D721Med (cell line): Measurements from ENCODE around the gene VAV3.

Experiments used
- DNase-seq: peaks from one replicate; pipeline ENCODE4 v3.0.0; 2011; ENCODE audit warnings: low spot score; ENCODE audit not compliant: insufficient read length
- FAIRE-seq: peaks from 2 replicates; lab custom pipeline; 2011; peaks lifted over from hg19 to GRCh38; lab: Jason Lieb, UNC
- TF ChIP-seq, protein P1 (sequence below): IDR thresholded peaks from 2 replicates; pipeline ENCODE4 v1.5.1; 2012; ENCODE audit warnings: mild to moderate bottlenecking, control low read depth; ENCODE audit not compliant: insufficient read depth; ENCODE audit errors: missing control alignments

VAV3 gene

DNA sequence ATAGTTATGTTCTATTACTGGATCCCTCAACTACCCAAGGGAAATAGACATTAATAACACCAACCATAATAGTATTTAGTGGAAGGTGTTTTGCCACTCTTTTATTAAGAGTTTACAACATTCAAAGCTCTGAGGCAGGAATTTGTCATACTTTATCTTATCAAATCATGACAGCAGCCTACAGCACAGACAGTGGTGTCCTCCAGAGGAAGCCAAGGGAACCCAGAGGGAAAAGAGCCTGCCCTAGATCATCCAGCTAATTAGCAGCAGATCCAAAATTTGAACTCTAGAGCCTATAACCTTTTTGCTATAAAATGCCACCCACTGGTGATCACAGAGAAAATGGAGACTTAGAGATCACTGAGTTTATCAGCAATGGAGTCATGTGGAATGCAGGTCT lies 18.2 kb downstream of the VAV3 start:
- no peak for FAIRE-seq
- TF ChIP-seq, protein P1, sequence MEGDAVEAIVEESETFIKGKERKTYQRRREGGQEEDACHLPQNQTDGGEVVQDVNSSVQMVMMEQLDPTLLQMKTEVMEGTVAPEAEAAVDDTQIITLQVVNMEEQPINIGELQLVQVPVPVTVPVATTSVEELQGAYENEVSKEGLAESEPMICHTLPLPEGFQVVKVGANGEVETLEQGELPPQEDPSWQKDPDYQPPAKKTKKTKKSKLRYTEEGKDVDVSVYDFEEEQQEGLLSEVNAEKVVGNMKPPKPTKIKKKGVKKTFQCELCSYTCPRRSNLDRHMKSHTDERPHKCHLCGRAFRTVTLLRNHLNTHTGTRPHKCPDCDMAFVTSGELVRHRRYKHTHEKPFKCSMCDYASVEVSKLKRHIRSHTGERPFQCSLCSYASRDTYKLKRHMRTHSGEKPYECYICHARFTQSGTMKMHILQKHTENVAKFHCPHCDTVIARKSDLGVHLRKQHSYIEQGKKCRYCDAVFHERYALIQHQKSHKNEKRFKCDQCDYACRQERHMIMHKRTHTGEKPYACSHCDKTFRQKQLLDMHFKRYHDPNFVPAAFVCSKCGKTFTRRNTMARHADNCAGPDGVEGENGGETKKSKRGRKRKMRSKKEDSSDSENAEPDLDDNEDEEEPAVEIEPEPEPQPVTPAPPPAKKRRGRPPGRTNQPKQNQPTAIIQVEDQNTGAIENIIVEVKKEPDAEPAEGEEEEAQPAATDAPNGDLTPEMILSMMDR: no peak
- no peak for DNase-seq

DNA sequence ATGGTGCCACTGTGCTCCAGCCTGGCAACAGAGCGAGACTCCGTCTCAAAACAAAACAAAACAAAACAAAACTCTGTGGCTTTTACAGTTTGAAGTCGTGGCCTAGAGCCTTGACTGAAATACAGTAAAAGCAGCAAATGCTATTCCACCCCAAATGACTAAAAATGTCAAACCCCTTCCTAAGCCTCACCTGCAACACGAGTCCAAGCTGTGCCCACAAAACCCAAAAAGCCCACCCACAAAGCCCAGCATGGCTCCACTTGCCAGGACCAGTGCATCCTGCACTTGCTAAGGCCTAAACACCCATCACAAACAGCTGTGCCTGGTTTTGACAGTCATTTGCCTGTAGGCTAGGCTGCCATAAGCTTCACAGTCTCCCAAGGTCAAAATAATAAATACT lies 21.3 kb downstream of the VAV3 start:
- DNase-seq (no peak), FAIRE-seq (no peak)
- TF ChIP-seq, protein P1: no peak

DNA sequence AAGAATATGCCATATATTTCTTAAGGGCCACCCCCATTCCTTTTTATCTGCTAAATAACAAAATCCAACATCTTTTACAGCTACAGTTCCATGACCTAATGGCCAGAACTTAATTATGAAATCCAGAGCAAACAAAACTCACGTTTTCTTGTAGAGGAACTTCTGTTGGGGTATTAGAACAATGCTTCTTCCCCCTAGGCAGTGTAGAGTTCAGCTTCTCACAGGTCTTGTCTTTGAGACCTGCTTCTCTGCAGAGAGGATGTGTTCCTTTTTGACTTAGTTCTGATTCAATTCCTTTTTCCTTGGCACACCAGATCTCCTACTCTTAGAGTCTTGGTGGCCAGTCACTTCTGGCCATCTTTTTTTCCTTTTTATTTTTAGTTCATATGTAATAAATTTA lies 22.2 kb downstream of the VAV3 start:
- FAIRE-seq: no peak

DNA sequence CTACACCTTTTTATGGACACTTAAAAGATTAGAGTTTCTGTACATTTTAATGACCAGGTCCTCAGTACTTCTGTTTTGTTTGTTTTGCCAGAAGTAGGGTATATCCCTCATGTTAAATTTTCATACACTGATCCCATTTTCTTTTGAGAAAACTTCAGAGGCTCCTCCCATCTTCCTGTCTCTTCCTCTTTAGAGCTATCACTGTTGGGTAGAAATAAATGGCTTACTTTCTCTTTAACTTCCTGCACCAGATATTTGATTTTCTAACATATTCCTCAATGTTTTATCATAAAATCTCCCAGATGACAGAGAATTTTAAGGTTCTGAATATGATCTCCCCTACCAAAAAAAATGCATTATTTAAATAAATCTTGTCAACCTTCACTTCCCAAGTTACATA lies 23.4 kb downstream of the VAV3 start:
- FAIRE-seq (no peak), DNase-seq (no peak)
- TF ChIP-seq, protein P1: no peak

More for the DNA sequence above, 22.2 kb downstream of the VAV3 start:
- TF ChIP-seq, protein P1: no peak
- no peak for DNase-seq

DNA sequence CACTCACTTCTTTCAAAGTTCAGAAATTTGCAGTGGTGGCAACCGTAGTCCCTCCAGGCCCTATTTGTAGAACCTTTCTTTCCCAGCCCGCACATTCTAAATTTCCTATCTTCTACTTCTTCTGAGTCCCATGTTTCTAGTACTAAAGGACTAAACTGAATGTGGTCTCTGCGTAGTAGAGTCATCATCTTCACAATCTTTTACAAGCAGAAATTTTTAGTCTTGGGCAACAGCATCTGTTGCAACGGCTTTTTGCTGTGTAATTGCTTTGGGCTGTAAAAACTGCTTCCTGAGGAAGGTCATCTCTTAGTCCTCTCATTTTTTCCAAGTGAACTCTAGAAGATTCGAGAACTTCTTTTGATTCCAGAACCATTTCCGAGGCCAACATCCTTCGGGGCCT lies 23.9 kb downstream of the VAV3 start:
- FAIRE-seq (no peak), DNase-seq (no peak)
- TF ChIP-seq, protein P1: no peak

DNA sequence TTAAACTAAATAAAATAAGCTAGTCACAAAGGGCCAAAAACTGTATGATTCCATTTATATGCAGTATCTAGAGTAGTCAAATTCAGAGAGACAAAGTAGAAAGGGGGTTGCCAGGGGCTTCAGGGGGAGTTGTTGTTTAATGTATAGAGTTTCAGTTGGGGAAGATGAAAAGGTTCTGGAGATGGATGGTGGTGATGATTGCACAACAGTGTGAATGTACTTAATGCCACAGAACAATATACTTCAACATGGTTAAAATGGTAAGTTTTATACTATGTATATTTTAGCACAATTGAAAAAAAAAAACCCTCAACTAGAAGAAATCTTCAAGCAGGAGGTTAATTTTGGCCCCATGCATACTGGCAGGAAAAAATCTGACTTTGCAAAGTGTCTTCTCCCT lies 24.3 kb downstream of the VAV3 start:
- TF ChIP-seq, protein P1: no peak
- DNase-seq (no peak), FAIRE-seq (no peak)

DNA sequence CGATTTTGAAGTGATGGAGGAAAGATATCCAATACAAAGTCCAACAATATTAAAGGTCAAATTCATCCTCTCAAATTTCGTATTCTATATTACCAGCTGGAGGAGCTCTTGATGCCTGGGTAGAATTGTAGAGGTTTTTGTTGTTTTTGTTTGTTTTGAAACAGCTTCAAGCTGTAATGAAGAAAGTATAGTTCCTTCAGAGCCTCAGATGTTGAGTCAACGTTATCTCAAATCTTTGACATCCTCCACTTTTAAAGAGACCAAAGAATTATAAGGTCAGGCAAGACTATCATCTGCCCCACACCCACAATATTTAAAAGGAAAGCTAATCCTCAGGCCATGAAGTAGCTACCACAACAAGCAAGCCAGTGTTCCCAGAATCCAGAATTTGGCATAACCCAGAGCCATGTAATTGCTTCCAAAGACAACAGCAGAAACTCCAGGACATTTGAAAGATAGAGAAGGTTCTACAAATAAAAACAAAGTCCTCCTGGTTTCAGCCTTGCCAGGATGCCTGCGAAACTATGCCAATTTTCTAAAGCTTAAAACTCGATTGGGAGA lies 24.9 kb downstream of the VAV3 start:
- DNase-seq (no peak), FAIRE-seq (no peak)
- TF ChIP-seq, protein P1: no peak
